ENCODE data around the gene SEC61A1.

GRCh38 chr3:128094295-128095151, 42.3 kb downstream of the SEC61A1 start:
- TF ChIP-seq BHLHE40 (IDR thresholded peaks at IDR 0.05; ENCODE audit: low read depth, low read length): no peak
- no peak for TF ChIP-seq CTCF (IDR thresholded peaks at IDR 0.05)
- TF ChIP-seq EP300 (IDR thresholded peaks at IDR 0.05): no peak
- no peak for TF ChIP-seq CHD2 (IDR thresholded peaks at IDR 0.05; ENCODE audit: low read length, partially characterized antibody)
- TF ChIP-seq, protein P1, sequence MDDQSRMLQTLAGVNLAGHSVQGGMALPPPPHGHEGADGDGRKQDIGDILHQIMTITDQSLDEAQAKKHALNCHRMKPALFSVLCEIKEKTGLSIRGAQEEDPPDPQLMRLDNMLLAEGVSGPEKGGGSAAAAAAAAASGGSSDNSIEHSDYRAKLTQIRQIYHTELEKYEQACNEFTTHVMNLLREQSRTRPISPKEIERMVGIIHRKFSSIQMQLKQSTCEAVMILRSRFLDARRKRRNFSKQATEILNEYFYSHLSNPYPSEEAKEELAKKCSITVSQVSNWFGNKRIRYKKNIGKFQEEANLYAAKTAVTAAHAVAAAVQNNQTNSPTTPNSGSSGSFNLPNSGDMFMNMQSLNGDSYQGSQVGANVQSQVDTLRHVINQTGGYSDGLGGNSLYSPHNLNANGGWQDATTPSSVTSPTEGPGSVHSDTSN (IDR thresholded peaks at IDR 0.05): no peak
- no peak for TF ChIP-seq KDM5A (IDR thresholded peaks at IDR 0.05)
- no peak for TF ChIP-seq POLR2A (IDR thresholded peaks at IDR 0.05; ENCODE audit: low read length)
- no peak for TF ChIP-seq FOXS1 (CRISPR knock-in tag; IDR thresholded peaks at IDR 0.05)
- no peak for TF ChIP-seq REST (IDR thresholded peaks at IDR 0.05)
- no peak for TF ChIP-seq RCOR1 (IDR thresholded peaks at IDR 0.05; ENCODE audit: low read depth, low read length)
- TF ChIP-seq RAD21 (conservative IDR thresholded peaks at IDR 0.05 in 1 of 2, IDR thresholded peaks at IDR 0.05 in 1 of 2): no peak
- TF ChIP-seq RFX5 (IDR thresholded peaks at IDR 0.05): no peak

Data from A549 (cell line).